Activated T-helper 1 cell treated with anti-CD3 and anti-CD28 coated beads, Interleukin-12 subunit alpha, Interleukin-12 subunit beta, Interleukin-2, Interleukin-4 antibody, amounts not matched to agents 30 ng/mL and 10 ng/mL and 1 ng/mL, durations not matched to agents 14 hours and 24 hours and 36 hours (primary cell): Measurements from ENCODE around the gene SLC2A8. TPM values are rescaled to one million over a fixed set of nuclear protein-coding genes. Genes with fewer than 3 reads are reported as not detected.

ENCODE experiments used
- DNase-seq: peaks from one replicate; pipeline ENCODE4 v3.0.0; 2021; ENCODE audit warnings: low spot score
- H3K27ac Mint-ChIP-seq: one replicate; pipeline ENCODE4 v1.8.0; 2021; ENCODE audit warnings: mild to moderate bottlenecking, mixed read lengths
- H3K27me3 Mint-ChIP-seq: one replicate; pipeline ENCODE4 v1.8.0; 2022; ENCODE audit warnings: mild to moderate bottlenecking, moderate library complexity, mixed read lengths; ENCODE audit not compliant: insufficient read depth
- H3K36me3 Mint-ChIP-seq: one replicate; pipeline ENCODE4 v1.8.0; 2021; ENCODE audit warnings: low read depth, mixed read lengths
- H3K4me1 Mint-ChIP-seq: one replicate; pipeline ENCODE4 v1.8.0; 2021; ENCODE audit warnings: low read depth, mixed read lengths
- H3K4me3 Mint-ChIP-seq: one replicate; pipeline ENCODE4 v1.8.0; 2021; ENCODE audit warnings: mild to moderate bottlenecking, moderate library complexity, mixed read lengths
- H3K9me3 Mint-ChIP-seq: one replicate; pipeline ENCODE4 v1.8.0; 2021; ENCODE audit warnings: mixed read lengths
- intact Hi-C: fragments of 100-400 bp; cut with micrococcal nuclease; formaldehyde crosslinking; loops from one replicate; pipeline ENCODE4 v1.15.1; 2024
- total RNA-seq: library from RNA; stranded (reverse); gene quantifications from 2 replicates; pipeline ENCODE4 v1.2.3, GENCODE V29; 2022

The SLC2A8 gene
- total RNA-seq, 1 donor from 2014 or later, result 11.6 TPM

- Mint-ChIP-seq H3K36me3 (no peaks in the 10 kb centered on the region), H3K27me3 (peaks cover 48% of the 10 kb centered on the region), H3K9me3 (no peaks in the 10 kb centered on the region), H3K4me1 (peaks cover 18% of the 10 kb centered on the region), H3K4me3 (peak overlapping the region; percentile 79), H3K27ac (no peak overlapping the region)
- no peak for DNase-seq
- intact Hi-C loops, result loop anchor here (1.0 to 10.0 kb wide), 4 partner anchors 173 to 485 kb away; partner anchors contain the start of gene RALGPS1
Observed at GRCh38 chr9:127397646-127398274, 791 bp downstream of the SLC2A8 start.

- peaks cover 18% of the 10 kb centered on the region for H3K4me1 Mint-ChIP-seq
- no peaks in the 10 kb centered on the region for H3K36me3 Mint-ChIP-seq
- no peak for DNase-seq
- no peak overlapping the region for H3K27ac Mint-ChIP-seq
- intact Hi-C loops, result loop anchor here (5.0 to 10.0 kb wide), 2 partner anchors 177 to 486 kb away; partner anchors contain the start of gene RALGPS1
- peaks cover 43% of the 10 kb centered on the region for H3K27me3 Mint-ChIP-seq
- no peaks in the 10 kb centered on the region for H3K9me3 Mint-ChIP-seq
- H3K4me3 Mint-ChIP-seq, result peak overlapping the region; percentile 79
Observed at GRCh38 chr9:127398275-127398647, 1.3 kb downstream of the SLC2A8 start.

GRCh38 chr9:127398715-127399400, 1.9 kb downstream of the SLC2A8 start:
- Mint-ChIP-seq H3K4me1 (peaks cover 18% of the 10 kb centered on the region), H3K9me3 (no peaks in the 10 kb centered on the region), H3K27ac (no peak overlapping the region), H3K36me3 (no peaks in the 10 kb centered on the region), H3K27me3 (peaks cover 40% of the 10 kb centered on the region), H3K4me3 (peak overlapping the region; percentile 79)
- intact Hi-C loops, result loop anchor here (5.0 to 10.0 kb wide), 2 partner anchors 176 to 487 kb away; partner anchors contain the start of gene RALGPS1
- no peak for DNase-seq

- intact Hi-C loops, result loop anchor here (5.0 to 10.0 kb wide), 2 partner anchors 175 to 488 kb away; partner anchors contain the start of gene RALGPS1
- Mint-ChIP-seq H3K27me3 (peaks cover 31% of the 10 kb centered on the region), H3K27ac (no peak overlapping the region)
Observed at GRCh38 chr9:127399736-127400269, 2.8 kb downstream of the SLC2A8 start.

GRCh38 chr9:127402401-127403090, 5.6 kb downstream of the SLC2A8 start:
- no peaks in the 10 kb centered on the region for H3K36me3 Mint-ChIP-seq
- H3K27ac Mint-ChIP-seq, result no peak overlapping the region
- intact Hi-C loops, result no loop called here
- peaks cover 7% of the 10 kb centered on the region for H3K4me1 Mint-ChIP-seq
- peaks cover 19% of the 10 kb centered on the region for H3K27me3 Mint-ChIP-seq
- H3K9me3 Mint-ChIP-seq, result no peaks in the 10 kb centered on the region
- DNase-seq, result no peak
- no peak overlapping the region for H3K4me3 Mint-ChIP-seq

More at GRCh38 chr9:127399736-127400269, 2.8 kb downstream of the SLC2A8 start:
- Mint-ChIP-seq H3K4me3 (no peak overlapping the region), H3K36me3 (no peaks in the 10 kb centered on the region), H3K9me3 (no peaks in the 10 kb centered on the region), H3K4me1 (peaks cover 18% of the 10 kb centered on the region)
- no peak for DNase-seq

GRCh38 chr9:127403507-127404192, 6.7 kb downstream of the SLC2A8 start:
- Mint-ChIP-seq H3K27ac (no peak overlapping the region), H3K4me3 (no peak overlapping the region), H3K9me3 (no peaks in the 10 kb centered on the region), H3K36me3 (no peaks in the 10 kb centered on the region), H3K27me3 (peaks cover 14% of the 10 kb centered on the region), H3K4me1 (peaks cover under 1% of the 10 kb centered on the region)
- intact Hi-C loops, result no loop called here
- no peak for DNase-seq

GRCh38 chr9:127404631-127405030, 7.7 kb downstream of the SLC2A8 start:
- no peak for DNase-seq
- no peak overlapping the region for H3K4me3 Mint-ChIP-seq
- intact Hi-C loops, result no loop called here
- H3K4me1 Mint-ChIP-seq, result no peaks in the 10 kb centered on the region
- peaks cover 6% of the 10 kb centered on the region for H3K27me3 Mint-ChIP-seq
- no peak overlapping the region for H3K27ac Mint-ChIP-seq
- no peaks in the 10 kb centered on the region for H3K36me3 Mint-ChIP-seq
- no peaks in the 10 kb centered on the region for H3K9me3 Mint-ChIP-seq

GRCh38 chr9:127405344-127406125, 8.6 kb downstream of the SLC2A8 start:
- no peak for DNase-seq
- no peaks in the 10 kb centered on the region for H3K9me3 Mint-ChIP-seq
- intact Hi-C loops, result no loop called here
- H3K36me3 Mint-ChIP-seq, result no peaks in the 10 kb centered on the region
- H3K4me3 Mint-ChIP-seq, result no peak overlapping the region
- H3K27ac Mint-ChIP-seq, result no peak overlapping the region
- no peaks in the 10 kb centered on the region for H3K4me1 Mint-ChIP-seq
- peaks cover 4% of the 10 kb centered on the region for H3K27me3 Mint-ChIP-seq

GRCh38 chr9:127406799-127407491, 10.0 kb downstream of the SLC2A8 start:
- intact Hi-C loops, result no loop called here
- H3K36me3 Mint-ChIP-seq, result no peaks in the 10 kb centered on the region
- no peak for DNase-seq
- no peaks in the 10 kb centered on the region for H3K9me3 Mint-ChIP-seq
- no peak overlapping the region for H3K27ac Mint-ChIP-seq
- peaks cover 3% of the 10 kb centered on the region for H3K27me3 Mint-ChIP-seq
- H3K4me1 Mint-ChIP-seq, result peaks cover 5% of the 10 kb centered on the region
- H3K4me3 Mint-ChIP-seq, result no peak overlapping the region

GRCh38 chr9:127407492-127407843, 10.5 kb downstream of the SLC2A8 start:
- no peaks in the 10 kb centered on the region for H3K36me3 Mint-ChIP-seq

GRCh38 chr9:127411122-127411521, 14.2 kb downstream of the SLC2A8 start:
- intact Hi-C loops, result no loop called here
- H3K4me1 Mint-ChIP-seq, result peaks cover 5% of the 10 kb centered on the region
- H3K36me3 Mint-ChIP-seq, result no peaks in the 10 kb centered on the region
- no peak overlapping the region for H3K4me3 Mint-ChIP-seq
- peaks cover 6% of the 10 kb centered on the region for H3K27me3 Mint-ChIP-seq
- H3K9me3 Mint-ChIP-seq, result no peaks in the 10 kb centered on the region
- DNase-seq, result no peak
- H3K27ac Mint-ChIP-seq, result no peak overlapping the region

More at GRCh38 chr9:127407492-127407843, 10.5 kb downstream of the SLC2A8 start:
- Mint-ChIP-seq H3K4me3 (no peak overlapping the region), H3K9me3 (no peaks in the 10 kb centered on the region), H3K27ac (no peak overlapping the region), H3K4me1 (peaks cover 5% of the 10 kb centered on the region), H3K27me3 (peaks cover 4% of the 10 kb centered on the region)
- no peak for DNase-seq
- intact Hi-C loops, result no loop called here
